Calu3 (cell line): ENCODE measurements around the gene PANK2. TPM values are rescaled to one million over a fixed set of nuclear protein-coding genes. Genes with fewer than 3 reads are reported as not detected.
"Not testable (repeated sequence)": the region's sequence is repeated elsewhere in the genome, so short reads cannot be mapped to it uniquely, and the experiment has no call there.

Experiments used
- BruUV-seq: library from RNA; stranded (reverse); fragments of 400-500 nt; replicated peaks from 2 replicates; lab custom pipeline; 2021; lab: Mats Ljungman, UMichigan
- CTCF ChIA-PET: fragments of 300-600 bp; sonication (Branson Sonifier 250); formaldehyde crosslinking; loops from one replicate; lab custom pipeline; 2022; ENCODE audit warnings: antibody characterized with exemption; lab: Charles Lee
- DNase-seq: peaks from one replicate; pipeline ENCODE4 v3.0.0; 2022
- H3K27ac Mint-ChIP-seq: one replicate; pipeline ENCODE4 v1.8.0; 2022; ENCODE audit warnings: mixed read lengths; ENCODE audit not compliant: unreplicated experiment
- H3K27me3 Mint-ChIP-seq: one replicate; pipeline ENCODE4 v1.8.0; 2022; ENCODE audit warnings: mixed read lengths; ENCODE audit not compliant: unreplicated experiment
- H3K36me3 Mint-ChIP-seq: one replicate; pipeline ENCODE4 v1.8.0; 2022; ENCODE audit warnings: mild to moderate bottlenecking, moderate library complexity, mixed read lengths; ENCODE audit not compliant: insufficient read depth, unreplicated experiment
- H3K4me1 Mint-ChIP-seq: one replicate; pipeline ENCODE4 v1.8.0; 2022; ENCODE audit warnings: mild to moderate bottlenecking, low read depth, mixed read lengths; ENCODE audit not compliant: unreplicated experiment
- H3K4me3 Mint-ChIP-seq: one replicate; pipeline ENCODE4 v1.8.0; 2022; ENCODE audit warnings: mild to moderate bottlenecking, low read depth, moderate library complexity, mixed read lengths; ENCODE audit not compliant: unreplicated experiment
- H3K9me3 Mint-ChIP-seq: one replicate; pipeline ENCODE4 v1.8.0; 2022; ENCODE audit warnings: low read depth, mixed read lengths; ENCODE audit not compliant: unreplicated experiment
- intact Hi-C: fragments of 100-400 bp; cut with micrococcal nuclease; formaldehyde crosslinking; loops from one replicate; pipeline ENCODE4 v1.10.0; 2022; ENCODE audit not compliant: unreplicated experiment
- microRNA-seq: library from miRNA; unstranded; fragments of <30 nt; microRNA quantifications from one replicate; pipeline ENCODE4 v1.2.0, GENCODE V29; 2022
- total RNA-seq: library from RNA; stranded (reverse); gene quantifications from 2 replicates; pipeline ENCODE4 v1.2.3, GENCODE V29; 2022
- TF ChIP-seq, protein P1 (sequence below): fragments of 200-600 bp; IDR thresholded peaks from one replicate; pipeline ENCODE4 v1.8.0; 2022; ENCODE audit warnings: antibody characterized with exemption; ENCODE audit not compliant: unreplicated experiment

The PANK2 gene
- total RNA-seq, 1 experiment from 2014 or later, result 37.9 TPM

DNA sequence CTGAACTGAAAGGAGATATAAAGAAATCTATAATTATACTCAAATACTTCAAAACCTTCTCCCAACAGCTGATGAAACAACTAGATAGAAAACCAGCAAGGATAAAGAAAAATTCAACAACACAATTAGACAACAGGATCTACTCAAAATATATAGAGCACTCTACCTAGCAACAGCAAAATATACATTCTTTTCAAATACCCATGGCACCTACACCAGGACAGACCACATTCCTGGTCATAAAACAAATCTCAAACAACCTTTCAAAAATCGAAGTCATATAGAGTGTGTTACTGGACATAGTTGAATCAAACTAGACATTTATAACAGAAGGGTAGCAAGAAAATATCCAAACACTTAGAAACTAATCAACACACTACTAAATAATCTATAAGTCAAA is 83.0 kb downstream of the PANK2 start:
- BruUV-seq, result no TSS peak
- Mint-ChIP-seq H3K36me3 (no peaks in the 10 kb centered on the region), H3K4me3 (no peak overlapping the region), H3K4me1 (no peaks in the 10 kb centered on the region), H3K27ac (no peak overlapping the region), H3K9me3 (no peaks in the 10 kb centered on the region), H3K27me3 (no peaks in the 10 kb centered on the region)
- TF ChIP-seq, protein P1, sequence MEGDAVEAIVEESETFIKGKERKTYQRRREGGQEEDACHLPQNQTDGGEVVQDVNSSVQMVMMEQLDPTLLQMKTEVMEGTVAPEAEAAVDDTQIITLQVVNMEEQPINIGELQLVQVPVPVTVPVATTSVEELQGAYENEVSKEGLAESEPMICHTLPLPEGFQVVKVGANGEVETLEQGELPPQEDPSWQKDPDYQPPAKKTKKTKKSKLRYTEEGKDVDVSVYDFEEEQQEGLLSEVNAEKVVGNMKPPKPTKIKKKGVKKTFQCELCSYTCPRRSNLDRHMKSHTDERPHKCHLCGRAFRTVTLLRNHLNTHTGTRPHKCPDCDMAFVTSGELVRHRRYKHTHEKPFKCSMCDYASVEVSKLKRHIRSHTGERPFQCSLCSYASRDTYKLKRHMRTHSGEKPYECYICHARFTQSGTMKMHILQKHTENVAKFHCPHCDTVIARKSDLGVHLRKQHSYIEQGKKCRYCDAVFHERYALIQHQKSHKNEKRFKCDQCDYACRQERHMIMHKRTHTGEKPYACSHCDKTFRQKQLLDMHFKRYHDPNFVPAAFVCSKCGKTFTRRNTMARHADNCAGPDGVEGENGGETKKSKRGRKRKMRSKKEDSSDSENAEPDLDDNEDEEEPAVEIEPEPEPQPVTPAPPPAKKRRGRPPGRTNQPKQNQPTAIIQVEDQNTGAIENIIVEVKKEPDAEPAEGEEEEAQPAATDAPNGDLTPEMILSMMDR, result no peak
- intact Hi-C loops, result no loop called here
- CTCF ChIA-PET, result no interaction called here
- DNase-seq, result no peak

DNA sequence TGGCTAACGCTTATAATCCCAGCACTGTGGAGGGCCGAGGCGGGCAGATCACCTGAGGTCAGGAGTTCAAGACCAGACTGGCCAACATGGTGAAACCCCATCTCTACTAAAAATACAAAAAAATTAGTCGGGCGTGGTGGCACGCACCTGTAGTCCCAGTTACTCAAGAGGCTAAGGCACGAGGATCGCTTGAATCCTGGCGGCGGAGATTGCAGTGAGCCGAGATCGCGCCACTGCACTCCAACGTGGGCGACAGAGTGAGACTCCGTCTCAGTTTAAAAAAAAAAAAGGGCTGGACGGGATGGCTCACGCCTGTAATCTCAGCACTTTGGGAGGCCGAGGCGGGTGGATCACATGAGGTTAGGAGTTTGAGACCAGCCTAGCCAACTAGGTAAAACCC is 83.4 kb downstream of the PANK2 start:
- BruUV-seq, H3K9me3 Mint-ChIP-seq, H3K4me1 Mint-ChIP-seq, CTCF ChIA-PET, DNase-seq, intact Hi-C loops, H3K4me3 Mint-ChIP-seq, H3K27ac Mint-ChIP-seq, H3K27me3 Mint-ChIP-seq, H3K36me3 Mint-ChIP-seq: not testable (repeated sequence)

DNA sequence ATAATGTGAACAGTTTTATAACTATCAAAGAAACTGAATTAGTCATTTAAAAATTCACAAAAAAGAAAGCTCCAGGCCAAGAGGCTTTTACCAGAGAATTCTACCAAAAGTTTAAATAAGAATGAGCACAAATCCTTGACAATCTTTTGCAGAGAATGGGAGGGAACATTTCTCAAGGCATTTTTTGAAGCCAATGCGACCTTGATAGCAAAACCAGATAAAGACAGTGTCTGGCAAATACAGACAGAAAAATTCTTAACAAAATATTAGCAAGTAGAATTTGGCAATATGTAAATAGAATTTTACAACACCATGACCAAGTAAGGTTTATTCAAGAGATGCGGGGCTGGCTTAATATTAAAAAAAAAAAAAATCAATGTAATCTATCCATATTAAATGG is 84.5 kb downstream of the PANK2 start:
- Mint-ChIP-seq H3K4me1 (no peaks in the 10 kb centered on the region), H3K9me3 (no peaks in the 10 kb centered on the region), H3K4me3 (no peak overlapping the region), H3K36me3 (no peaks in the 10 kb centered on the region), H3K27me3 (no peaks in the 10 kb centered on the region), H3K27ac (no peak overlapping the region)
- BruUV-seq, result no TSS peak
- CTCF ChIA-PET, result interaction anchor here (0.7 kb wide), 1 partner anchor 122 kb away, joined by 3 read pairs; no protein-coding TSS in a partner anchor
- no peak for DNase-seq
- TF ChIP-seq, protein P1, result no peak
- intact Hi-C loops, result no loop called here

DNA sequence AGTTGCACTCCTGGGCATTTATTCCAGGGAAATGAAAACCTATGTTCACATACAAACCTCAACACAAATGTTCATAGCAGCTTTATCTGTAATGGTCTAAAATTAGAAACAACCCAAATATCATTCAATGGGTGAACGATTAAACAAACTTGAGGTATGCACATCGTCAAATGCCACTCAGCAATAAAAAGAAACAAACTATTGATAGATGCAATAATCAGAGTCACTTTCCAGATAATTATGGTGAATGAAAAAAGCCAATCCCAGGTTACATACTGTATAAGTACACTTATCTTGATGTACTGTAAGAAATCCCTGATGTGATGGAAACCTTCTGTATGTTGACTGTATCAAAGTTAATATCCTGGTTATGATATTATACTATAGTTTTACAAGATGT is 87.3 kb downstream of the PANK2 start:
- CTCF ChIA-PET, result no interaction called here
- intact Hi-C loops, result no loop called here

More for the DNA sequence above, 87.3 kb downstream of the PANK2 start:
- no peaks in the 10 kb centered on the region for H3K9me3 Mint-ChIP-seq
- DNase-seq, result no peak
- no TSS peak for BruUV-seq
- TF ChIP-seq, protein P1, result no peak
- H3K36me3 Mint-ChIP-seq, result no peaks in the 10 kb centered on the region
- H3K4me3 Mint-ChIP-seq, result no peak overlapping the region
- no peaks in the 10 kb centered on the region for H3K4me1 Mint-ChIP-seq
- no peak overlapping the region for H3K27ac Mint-ChIP-seq
- H3K27me3 Mint-ChIP-seq, result no peaks in the 10 kb centered on the region

Small RNA genes within 50 kb of the gene (microRNA-seq; reads per million reads assigned to microRNA genes)
- gene MIR103A2 (not detected), gene MIR103B2 (not detected)

Other genes with a start within 250 kb of the PANK2 start
- gene GFRA4, start 226.0 kb upstream of the PANK2 start, total RNA-seq, result not detected in 2 replicates
- gene ADAM33, start 207.4 kb upstream of the PANK2 start, total RNA-seq, result not detected in 2 replicates
- not detected in 2 replicates for gene SIGLEC1, start 176.8 kb upstream of the PANK2 start, total RNA-seq
- not detected in 2 replicates for gene HSPA12B, start 156.7 kb upstream of the PANK2 start, total RNA-seq
- gene ADISSP, start 121.6 kb upstream of the PANK2 start, total RNA-seq, result 27.3 and 29.0 TPM in 2 replicates
- 0.28 TPM in 1 of 2 replicates, not detected in the other for gene SPEF1, start 107.9 kb upstream of the PANK2 start, total RNA-seq
- 44.7 and 44.9 TPM in 2 replicates for gene CENPB, start 102.6 kb upstream of the PANK2 start, total RNA-seq
- 69.6 and 75.0 TPM in 2 replicates for gene CDC25B, start 93.1 kb upstream of the PANK2 start, total RNA-seq
- 7.2 and 9.5 TPM in 2 replicates for gene AP5S1, start 68.8 kb upstream of the PANK2 start, total RNA-seq
- 29.8 and 32.1 TPM in 2 replicates for gene MAVS, start 42.6 kb upstream of the PANK2 start, total RNA-seq
- gene RNF24, start 126.2 kb downstream of the PANK2 start, total RNA-seq, result 2.8 and 4.1 TPM in 2 replicates